Stimulated activated CD4-positive, alpha-beta T cell treated with anti-CD3 and anti-CD28 coated beads, Interleukin-12 subunit alpha, Interleukin-12 subunit beta, amount 100 ng/mL, for 48 hours (primary cell): ENCODE data around the gene IQGAP3.
"Not testable (repeated sequence)": the region's sequence is repeated elsewhere in the genome, so short reads cannot be mapped to it uniquely, and the experiment has no call there.

Experiments used
- DNase-seq, 3 donors: peaks; one replicate each; pipeline ENCODE4 v3.0.0-alpha.2; 2020; ENCODE audit warnings: low read depth in 2 of 3, low spot score in 1 of 3

The IQGAP3 gene

DNA sequence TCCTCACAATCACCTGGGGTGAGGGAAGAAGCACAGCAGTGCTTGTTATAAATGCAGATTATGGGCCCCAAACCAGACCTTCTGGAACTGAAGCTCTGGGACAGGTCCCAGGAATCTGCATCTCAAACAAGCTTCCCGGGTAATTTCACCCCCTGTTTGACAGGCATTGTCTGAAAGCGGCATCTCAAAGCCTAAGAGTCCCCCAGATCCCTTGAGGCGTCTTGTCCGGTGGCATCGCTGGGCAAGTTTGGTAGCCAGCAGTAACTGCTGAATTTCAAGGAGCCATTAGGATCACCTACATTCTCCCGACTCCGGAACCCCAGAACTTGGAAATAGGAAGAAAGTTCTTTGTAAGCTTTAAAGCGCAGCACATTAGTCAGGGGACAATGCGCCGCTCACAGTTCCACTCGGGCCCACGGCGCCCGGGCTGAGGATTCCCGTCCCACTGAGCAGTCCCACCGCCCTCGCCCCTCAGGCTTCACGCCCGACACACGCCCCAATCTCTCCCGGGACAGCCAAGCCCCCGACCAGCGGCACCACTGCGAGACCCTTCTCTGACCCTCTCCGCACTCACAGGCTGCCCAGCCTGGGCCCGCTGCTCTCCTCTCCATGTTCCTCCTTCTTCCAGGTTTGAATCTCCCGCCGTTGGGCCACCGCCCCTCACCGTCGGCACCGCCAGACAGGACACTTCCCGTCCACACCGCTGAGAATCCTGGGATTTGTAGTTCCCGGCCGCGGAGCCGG, at the start of gene IQGAP3:
Gene IQGAP3, minus strand, starts transcription at position 647 of the 744 bp plus-strand sequence. Its CDS starts 36 bp downstream, at position 611.
- peak in 2 of 3 donors; percentile 50 to 73 for DNase-seq

- no peak for DNase-seq
Observed at GRCh38 chr1:156619582-156619955, 47.2 kb upstream of the IQGAP3 start.

GRCh38 chr1:156618853-156619581, 46.7 kb upstream of the IQGAP3 start, which contains the start of gene HAPLN2:
TSS of gene HAPLN2 (plus strand) at chr1:156619415. CDS start at chr1:156623491, 4,076 bp downstream.
- DNase-seq, result no peak

- DNase-seq, result no peak
Observed at GRCh38 chr1:156616463-156616862, 44.1 kb upstream of the IQGAP3 start.

GRCh38 chr1:156615946-156616345, 43.6 kb upstream of the IQGAP3 start:
- no peak for DNase-seq

- DNase-seq, result no peak
Observed at GRCh38 chr1:156612666-156613065, 40.3 kb upstream of the IQGAP3 start.

GRCh38 chr1:156610072-156610471, 37.7 kb upstream of the IQGAP3 start:
- not testable (repeated sequence) for DNase-seq

DNA sequence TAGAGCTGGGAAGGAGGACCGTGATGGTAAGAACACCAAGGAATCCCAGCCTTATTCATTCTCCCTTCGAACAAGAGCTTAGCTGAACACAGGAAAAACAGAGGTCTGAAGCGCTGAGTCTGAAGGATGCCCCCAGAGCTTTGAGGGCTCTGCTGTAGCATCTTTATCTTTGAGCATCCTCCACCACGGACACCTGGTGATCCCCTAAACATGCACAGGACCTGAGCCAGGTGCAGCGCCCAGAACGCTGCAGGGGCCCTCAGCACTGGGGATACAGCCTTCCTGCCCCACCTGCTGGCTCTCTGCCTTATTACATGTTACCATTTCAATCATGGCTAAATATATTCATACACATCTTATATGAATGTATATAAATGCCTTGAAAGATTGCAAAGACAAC, 36.6 kb upstream of the IQGAP3 start:
- DNase-seq, result peak in 1 of 3 donors; percentile 61

DNA sequence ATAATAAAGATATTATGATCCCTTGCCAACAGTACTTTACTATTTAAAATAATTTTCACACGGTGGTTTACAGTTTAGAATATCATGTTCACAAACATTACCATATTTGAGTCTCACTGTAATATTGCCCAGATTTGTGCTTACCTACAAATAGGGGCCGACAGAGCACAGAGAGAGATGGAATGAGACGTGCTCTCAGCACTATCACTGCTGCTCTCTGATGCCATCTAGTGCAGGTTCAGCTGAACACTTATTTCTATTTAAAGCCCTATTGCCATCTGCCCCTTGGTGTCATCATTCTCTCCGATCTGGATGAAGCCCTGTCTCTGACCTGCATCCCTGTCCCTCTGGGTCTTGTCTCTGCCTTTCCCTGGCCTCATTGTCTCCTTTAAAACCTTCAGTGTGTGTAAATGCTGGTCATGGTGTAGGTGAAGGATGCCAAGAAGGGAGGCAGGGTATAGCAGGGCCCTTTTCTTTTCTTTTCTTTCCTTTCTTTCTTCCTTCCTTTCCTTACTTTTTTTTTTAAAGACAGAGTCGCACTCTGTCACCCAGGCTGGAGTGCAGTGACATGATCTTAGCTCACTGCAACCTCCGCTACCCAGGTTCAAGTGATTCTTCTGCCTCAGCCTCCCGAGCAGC, 35.8 kb upstream of the IQGAP3 start:
- peak in 1 of 3 donors; percentile 66 for DNase-seq

- DNase-seq, result not testable (repeated sequence)
Observed at GRCh38 chr1:156607344-156607743, 35.0 kb upstream of the IQGAP3 start.

DNA sequence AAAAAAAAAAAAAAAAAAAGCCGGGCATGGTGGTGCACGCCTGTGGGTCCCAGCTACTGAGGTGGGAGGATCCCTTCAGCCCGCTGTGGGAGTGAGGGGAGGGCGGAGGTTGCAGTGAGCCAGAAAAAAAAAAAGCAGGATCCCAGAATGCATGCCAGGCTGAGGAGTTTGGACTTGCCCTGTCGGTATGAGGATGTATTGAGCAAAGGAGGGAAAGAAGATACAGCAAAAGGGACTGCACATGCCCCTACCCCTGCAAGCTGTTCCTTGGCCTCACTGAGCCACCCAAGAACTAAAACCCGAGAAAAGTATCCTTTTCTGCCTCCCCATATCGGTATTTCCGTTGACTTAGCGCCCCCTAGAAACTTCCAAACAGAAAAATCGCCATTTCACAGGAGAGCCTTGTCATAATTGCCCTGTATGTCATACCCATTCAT, 30.2 kb upstream of the IQGAP3 start:
- DNase-seq, result no peak

GRCh38 chr1:156601892-156602291, 29.5 kb upstream of the IQGAP3 start:
- no peak for DNase-seq

- peak; percentile 68 to 81 (median 74) for DNase-seq
Observed at GRCh38 chr1:156601122-156601830, 28.9 kb upstream of the IQGAP3 start, which contains the start of gene GPATCH4. TSS of gene GPATCH4 (minus strand) at chr1:156601479.

- no peak for DNase-seq
Observed at GRCh38 chr1:156600733-156601121, 28.4 kb upstream of the IQGAP3 start.

GRCh38 chr1:156599811-156600210, 27.4 kb upstream of the IQGAP3 start:
- no peak for DNase-seq

DNA sequence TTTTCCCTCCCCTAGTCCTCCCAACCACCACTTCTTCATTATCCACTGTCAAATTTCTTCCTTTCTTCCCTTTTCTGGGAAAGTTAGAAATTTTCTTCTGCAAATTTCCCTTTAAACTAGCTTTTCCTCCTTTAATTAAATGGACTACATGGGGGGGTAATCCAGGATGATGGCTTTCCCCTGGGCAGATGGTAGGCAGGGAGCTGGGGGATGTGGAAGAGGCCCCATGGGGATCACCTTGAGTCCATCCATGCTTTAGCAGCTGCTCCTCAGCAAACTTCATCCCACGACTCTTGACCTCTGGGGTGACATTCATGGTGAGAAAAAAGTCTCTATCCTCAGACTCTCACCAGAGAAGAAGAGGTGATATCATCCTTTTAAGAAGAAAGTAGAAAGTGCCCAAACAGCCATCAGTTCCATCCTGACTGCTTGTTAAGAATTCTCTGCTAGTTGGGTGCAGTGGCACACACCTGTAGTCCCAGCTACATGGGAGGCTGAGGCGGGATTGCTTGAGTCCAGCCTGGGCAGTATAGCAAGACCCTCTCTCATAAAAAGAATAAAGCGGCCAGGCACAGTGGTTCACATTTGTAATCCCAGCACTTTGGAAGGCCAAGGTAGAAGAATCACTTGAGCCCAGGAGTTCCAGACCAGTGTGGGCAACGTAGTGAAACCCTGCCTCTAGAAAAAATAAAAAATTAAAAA, 26.5 kb upstream of the IQGAP3 start:
- no peak for DNase-seq

DNA sequence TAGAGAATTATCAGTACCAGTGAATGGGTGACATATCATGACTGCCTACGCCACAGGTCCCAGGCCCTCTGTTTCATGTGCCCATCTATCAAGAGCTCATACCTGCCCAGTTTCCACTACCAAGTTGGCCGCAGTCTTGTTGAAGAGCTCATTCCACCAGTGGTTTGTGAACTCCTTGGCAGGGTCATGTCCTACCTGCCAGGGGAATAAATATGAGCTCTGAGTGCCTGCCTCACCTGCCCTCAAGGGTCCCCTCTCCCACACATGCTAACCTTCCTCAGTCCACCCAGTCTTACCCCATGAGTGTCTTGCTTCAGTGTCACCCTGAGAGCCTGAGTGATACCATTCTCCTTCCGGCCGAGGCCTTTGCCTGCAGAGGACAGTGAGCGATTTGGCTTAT, 25.8 kb upstream of the IQGAP3 start:
- DNase-seq, result no peak

DNA sequence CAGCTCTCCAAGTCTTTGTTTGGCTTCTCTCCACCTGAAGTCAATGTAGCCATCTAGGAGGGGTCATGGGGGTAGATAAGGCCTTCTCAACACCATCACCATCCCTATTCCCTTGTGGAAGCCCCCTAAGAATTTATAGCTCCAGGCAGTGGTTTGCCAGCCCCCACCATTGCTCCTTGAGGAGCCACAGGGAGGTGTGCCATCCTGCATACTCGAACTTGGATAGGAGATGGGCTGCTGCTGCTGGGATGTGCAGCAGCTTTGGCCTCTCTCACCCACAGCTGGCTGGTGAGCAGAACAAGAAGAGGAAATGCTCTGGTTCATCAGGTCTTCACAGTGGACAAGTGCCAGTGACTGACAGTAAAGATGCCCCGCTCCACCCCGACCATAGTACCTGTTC, 24.1 kb upstream of the IQGAP3 start:
- no peak for DNase-seq

GRCh38 chr1:156595016-156595415, 22.7 kb upstream of the IQGAP3 start:
- DNase-seq, result no peak

GRCh38 chr1:156594190-156594589, 21.8 kb upstream of the IQGAP3 start:
- DNase-seq, result no peak

DNA sequence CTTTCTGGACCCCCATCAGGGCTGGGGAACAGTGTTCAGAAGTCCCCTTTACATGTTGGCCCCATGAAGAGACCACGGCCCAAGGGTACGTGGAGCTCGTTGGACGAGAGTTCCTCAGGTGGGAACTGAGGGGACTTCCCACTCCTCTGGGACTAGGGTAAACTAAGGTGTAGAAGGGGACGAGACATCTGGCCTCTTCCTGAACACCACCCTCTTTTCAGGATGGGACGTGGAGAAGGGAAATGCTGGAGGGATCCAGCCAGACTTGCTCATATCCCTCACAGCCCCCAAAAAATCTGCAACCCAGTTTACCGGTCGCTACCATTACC, 21.3 kb upstream of the IQGAP3 start:
- DNase-seq, result no peak
